GM18499 (cell line): Measurements from ENCODE around the gene CAMSAP1.

Experiments used
- ATAC-seq: cut with Tn5 transposase; IDR thresholded peaks from one replicate; pipeline ENCODE4 v1.9.1; 2021; ENCODE audit warnings: moderate number of reproducible peaks; ENCODE audit not compliant: insufficient read depth, unreplicated experiment

Gene CAMSAP1

DNA sequence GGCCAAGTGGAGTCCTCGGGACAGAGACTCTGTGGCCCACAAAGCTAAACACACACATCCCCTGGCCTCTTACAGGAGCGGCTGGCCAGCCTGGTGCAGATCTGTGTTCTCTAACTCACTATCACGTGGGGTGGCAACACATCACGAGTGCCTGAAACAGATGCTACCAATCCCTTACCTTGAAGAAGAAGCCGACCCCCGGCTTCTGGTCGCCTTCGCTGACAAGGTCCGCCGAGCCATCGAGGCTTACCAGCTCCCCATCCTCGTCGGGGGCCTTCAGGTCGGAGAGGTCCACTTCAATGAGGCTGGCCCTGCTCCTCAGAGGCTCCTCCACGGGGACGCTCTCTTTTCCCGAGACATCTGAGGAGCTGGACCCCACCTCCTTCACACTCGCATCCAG, 86.7 kb downstream of the CAMSAP1 start:
- no peak for ATAC-seq

DNA sequence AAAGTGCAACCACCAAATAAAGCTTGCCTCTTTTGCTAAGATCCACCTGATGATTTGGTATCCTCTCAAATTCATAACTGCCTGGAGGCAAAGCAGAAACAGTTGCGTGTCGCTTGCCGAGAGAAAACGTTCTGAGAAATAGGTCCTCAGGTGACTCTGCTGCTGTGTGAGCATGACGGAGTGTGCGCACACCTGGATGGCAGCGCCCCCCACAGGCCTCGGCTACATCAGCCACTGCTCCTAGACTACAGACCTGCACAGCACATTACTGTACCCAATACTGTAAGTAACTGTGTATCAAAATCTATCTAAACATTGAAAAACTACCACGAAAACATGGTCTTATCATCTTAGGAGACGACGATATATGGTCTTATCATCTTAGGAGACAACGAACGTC, 87.4 kb downstream of the CAMSAP1 start:
- no peak for ATAC-seq

DNA sequence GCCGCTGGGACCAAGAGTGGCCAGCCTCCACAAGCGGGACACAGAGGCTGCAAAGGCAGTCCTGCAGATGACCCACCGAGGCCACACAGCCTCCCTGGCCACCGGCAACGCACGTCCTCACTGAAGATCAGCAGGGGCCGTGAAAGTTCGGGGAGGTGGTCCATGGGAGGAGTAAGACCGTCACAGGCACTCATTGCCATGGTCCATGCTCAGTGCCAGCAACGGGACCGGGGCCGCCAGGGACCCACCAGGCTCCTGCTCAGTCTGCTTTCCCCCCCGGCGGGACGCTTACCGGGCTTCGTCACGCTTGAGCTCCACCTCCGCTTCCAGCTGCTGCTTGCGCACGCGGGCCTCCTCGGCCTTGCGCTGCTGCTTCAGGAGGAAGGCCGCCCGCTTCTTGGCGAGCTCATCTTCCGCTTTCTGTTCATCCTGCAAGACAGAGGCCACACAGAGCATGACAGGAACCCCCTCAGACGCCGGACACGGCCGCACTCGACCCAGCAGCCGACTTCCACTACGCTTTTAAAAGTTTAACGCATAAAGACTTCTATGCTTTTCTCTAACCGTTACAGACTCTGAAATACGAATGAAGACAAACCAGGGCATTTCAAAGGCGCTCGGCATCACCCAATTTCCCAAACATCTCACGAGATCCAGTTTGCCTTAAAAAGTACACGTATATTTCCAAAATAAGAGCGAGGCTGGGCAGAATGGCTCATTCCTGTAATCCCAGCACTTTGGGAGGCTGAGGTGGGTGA, 88.4 kb downstream of the CAMSAP1 start:
- ATAC-seq: no peak

DNA sequence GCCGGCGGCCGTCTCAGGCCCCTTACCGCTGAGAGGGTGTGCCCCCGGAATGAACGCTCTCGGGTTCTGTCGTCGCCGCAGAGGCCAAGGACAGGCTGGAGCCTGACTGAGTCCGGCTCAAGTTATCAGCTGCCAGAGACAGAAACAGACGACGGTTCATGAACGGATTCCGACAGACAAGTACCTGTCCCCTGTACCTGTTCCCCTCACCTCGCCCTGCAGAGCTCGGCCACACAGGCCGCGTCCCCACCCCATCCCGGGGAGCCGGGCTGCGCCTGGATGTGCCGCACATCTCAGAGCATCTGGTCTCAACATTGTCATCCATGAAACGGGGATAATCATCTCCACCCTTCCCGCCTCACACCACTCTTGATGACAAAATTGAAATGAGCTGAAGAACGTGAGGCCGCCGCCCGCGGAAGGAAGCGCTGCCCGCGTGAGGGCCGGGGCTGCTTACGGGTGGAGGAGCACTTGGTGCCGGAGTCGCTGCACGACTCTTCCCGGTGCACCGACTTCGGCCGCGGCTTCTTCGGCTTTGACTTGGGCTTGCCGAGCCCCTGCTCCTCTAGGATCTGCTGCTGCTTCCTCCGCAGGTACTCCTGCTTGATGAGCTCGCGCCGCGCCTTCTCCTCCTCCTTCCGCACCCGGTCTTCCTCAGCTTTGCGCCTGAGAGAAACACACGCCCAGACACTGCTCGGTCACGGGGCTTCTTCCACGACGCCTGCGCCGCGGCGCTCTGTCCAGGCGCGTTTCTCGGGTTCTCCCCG, 89.2 kb downstream of the CAMSAP1 start:
- ATAC-seq: no peak

DNA sequence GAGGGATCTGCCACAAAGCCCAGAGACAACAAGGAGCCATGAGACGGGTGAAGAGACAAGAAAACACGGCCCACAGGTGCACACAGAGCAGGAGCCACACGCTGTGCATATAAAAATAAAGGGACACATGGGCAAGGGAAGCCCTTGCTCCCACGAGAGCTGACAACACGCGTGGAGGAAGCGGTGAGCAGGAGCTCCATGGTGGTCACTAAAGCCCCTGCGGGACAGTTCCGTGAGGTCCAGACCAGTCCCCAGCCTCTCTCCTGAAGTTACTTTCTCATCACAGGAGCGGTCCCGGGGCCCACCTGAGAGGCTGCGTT, 90.7 kb downstream of the CAMSAP1 start:
- no peak for ATAC-seq

DNA sequence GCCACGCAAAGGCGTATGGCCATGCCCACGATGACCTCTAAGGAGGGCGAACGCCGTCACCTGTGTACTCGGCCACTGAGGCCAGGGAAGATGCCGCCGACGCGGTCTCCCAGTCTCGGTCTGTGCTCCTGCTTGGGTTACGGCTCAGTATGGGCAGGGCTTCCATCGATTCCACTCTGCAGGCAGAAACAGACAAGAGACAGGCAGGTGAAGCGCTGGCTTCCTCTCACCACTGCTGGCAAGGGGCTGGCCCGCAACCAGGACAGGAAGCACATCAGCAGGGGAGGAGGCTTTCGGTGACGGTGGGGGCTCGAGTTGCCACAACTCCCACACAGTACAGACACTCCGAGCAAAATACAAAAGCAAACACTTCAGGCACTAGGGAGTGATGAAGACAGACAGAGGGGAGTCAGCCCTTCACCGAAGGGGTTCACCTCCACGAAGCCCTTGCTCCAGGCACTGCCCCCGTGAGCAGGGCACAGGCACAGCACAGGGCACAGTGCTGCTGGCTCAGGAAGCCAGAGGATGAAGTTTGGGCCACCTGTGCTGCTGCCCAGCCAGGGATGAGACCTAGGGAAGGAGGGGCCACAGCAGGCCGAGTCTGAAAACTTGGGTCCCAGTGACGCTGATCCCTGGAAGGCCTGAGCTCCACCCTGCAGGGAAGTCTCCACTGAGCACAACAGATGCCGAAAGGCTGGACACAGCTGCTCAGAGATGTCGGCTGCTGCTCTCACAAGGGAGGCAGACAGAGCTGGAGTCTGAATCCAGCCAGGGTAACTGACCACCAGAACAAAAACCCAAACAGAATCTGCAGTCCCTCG, 91.3 kb downstream of the CAMSAP1 start:
- ATAC-seq: no peak

DNA sequence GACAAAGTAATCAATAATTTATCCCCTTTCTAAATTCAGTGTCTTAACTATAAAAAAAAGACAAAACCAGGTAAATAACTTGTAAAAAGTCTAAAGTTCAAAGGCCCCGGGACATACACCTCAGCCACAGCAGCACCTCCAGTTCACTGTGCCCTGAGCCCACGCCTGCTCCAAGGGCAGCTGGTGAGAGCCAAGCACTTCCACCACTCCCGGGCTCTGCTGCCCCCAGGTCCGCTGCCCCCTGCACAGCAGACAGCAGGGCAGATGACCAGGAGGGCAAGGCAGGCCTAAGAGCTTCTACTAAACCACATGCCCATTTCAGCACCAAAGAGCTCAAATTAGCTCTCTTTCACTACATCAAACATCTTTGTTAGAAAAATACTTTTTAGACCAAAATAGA, 91.9 kb downstream of the CAMSAP1 start:
- ATAC-seq: no peak

DNA sequence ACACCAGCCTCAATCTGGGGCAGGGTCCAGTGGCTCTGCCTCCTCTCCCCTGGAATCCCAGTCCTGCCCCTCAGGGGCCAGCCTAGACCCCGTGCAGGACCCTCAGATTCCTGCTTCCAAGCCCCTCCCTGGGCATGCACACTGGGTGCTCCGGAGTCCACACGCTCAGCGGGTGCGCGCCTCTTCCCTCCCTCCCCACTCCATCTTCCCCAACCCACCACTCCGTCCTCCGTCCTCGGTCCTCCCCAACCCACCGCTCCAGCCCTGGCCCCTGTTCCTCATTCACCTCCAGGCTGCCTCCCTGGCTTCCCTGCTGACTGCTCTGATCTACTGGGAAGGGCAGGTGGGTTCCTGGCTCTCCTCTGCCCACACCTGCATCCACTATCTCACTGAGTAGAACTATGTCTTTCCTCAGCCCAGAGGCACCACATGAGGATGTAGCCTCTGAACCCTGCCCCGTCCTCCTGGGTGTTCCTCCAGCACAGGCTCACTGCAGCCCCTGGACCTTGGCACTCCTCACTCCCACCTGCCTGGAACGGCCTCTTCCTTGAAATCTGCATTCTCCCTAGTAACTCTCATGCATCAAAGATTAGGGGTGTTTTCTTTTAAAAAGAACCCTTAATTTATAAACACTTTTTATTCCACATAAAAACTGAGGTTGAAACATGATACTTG, 92.8 kb downstream of the CAMSAP1 start:
- no peak for ATAC-seq

DNA sequence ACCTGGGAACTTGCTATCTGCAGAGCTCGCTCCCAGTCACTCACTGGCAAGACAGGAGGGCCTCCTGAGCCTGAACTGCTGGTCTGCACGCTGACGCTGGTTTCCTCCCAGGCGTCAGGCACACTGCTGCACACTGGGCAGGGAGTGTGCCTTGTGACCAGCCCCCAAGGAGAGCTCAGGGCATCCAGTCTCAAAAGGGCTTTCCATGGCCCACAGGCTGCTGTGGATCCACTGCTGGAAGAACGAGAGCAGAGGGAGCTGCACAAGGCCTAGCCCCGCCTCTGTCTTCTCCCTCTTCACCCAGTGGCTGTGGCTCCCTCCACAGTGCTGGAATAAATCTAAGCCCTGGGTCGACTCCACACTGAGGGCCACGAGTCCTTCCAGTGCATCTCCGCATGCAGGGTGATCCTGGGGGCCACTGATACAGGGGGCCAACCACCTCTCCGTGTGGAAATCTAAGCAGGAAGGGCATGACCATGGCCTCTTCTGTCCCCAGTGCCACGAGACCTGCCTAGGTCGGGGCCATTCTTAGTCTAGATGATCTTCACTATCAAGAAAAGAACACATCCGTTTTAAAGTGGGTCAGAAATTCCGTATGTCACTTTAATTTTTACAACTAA, 93.6 kb downstream of the CAMSAP1 start:
- no peak for ATAC-seq

DNA sequence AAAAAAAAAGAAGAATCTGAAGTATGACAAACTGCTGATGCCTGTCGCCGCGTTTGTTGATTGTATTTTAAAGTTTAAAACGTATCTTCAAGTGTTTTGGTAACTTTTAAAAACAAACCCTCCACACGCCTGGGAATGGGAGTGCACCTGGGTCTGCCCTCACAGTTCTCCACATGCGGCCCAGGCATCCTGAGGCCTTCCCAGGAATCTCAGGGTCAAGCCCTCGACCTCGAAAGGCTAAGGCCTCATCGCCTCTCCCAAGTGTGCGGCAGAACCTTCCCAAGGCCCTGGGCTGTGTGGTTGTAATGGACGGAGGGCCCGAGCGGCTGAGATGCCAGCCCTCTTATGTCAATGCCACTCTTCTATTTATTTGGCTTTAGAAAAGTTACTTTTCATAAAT, 94.4 kb downstream of the CAMSAP1 start:
- no peak for ATAC-seq

DNA sequence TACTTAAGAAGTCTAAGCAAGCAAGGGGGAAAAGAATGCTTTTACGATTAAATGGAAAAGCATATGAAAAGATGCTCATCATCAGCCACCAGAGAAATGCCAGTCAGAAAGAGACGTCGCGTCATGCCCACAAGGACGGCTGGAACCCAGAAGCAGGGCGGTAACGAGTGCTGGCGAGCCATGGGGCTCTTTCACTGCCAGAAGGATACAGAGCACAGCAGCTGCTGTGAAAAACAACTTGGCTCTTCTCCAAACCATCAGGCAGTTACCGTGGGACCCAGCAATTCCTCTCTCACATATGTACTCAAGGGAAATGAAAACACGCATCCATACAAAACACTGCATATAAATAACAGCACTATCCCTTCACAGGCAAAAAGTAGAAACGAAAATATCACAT, 95.5 kb downstream of the CAMSAP1 start:
- ATAC-seq: no peak

DNA sequence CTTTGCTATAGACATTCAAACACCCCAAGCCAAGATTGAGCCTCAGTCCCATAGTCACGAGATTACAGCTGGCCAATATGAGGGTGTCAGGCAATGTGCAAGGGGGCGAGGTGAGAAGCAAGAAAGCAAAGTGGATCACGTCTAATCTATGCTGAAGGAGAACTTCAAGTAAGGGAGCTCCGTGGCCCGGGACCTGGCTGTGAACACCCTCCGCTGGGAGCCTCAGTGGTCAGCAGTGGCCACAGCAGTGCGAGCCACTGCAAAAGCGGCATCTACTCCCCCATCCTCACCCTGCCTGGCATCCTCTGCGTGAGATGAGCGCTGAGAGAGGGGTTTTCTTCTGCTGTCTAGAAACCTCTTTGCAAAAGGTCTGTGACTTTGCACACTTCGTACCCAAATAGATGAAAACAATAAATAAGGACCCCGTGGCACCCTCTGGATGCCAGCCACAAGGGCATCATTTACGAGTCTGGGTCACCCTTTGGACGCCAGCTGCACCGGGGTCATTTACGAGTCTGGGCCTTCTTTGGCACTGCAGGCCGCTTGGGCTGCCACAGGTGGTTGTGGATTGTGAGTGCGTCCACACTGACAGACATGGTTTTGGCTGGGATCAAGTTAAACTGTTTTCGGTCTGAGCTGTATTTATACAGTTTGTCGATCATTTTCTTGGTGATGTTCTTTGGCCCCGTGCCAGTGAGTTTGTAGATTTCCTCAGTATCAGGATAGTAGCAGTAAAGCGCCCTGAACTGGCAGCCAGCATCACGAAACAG, 96.4 kb downstream of the CAMSAP1 start:
- ATAC-seq: no peak

DNA sequence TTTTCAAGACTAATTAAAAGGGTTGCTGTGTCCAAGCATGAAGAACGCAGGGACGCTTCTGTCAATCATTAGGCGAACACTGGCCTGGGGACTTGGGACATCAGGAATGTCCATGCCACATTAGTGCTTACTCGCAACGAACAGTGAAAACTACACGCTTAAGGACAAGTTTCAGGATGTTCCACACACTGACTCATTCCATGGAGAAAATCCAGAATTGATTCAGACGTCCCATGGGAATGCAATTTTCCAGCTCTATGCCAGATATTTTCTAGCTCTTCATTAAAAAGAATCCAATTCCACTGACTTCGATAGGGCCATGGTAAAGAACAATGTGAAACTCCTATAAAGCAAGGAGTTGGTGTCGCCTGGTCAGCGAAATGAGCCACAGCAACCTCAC, 98.2 kb downstream of the CAMSAP1 start:
- ATAC-seq: no peak

DNA sequence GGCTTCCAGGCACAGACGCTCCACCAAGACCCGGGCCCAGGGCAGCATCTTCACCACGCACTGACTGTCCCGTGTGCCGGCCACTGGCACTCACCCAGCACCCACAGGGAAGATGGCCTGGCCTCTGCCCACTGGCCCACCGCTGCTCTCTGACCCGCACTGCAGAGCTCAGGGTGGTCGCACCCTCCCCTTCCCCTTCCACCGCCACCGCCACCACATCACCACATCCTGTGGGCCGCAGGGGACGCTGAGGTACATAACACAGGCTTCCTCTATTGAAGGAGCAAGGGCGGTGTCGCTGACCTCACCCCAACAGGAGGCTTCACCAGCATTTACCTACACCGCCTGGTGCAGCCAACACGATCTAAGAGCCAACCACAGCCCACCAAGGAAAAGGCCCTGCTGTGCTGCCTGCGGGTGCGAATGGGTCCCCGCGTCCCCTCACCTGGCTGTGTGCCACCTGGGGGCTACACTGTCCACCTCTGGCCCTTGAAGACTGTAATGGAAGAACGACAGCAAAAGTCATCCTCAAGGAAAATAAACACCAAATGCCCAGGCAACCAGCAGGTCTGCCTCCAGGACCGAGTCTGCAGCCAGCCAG, 101.8 kb downstream of the CAMSAP1 start:
- no peak for ATAC-seq

DNA sequence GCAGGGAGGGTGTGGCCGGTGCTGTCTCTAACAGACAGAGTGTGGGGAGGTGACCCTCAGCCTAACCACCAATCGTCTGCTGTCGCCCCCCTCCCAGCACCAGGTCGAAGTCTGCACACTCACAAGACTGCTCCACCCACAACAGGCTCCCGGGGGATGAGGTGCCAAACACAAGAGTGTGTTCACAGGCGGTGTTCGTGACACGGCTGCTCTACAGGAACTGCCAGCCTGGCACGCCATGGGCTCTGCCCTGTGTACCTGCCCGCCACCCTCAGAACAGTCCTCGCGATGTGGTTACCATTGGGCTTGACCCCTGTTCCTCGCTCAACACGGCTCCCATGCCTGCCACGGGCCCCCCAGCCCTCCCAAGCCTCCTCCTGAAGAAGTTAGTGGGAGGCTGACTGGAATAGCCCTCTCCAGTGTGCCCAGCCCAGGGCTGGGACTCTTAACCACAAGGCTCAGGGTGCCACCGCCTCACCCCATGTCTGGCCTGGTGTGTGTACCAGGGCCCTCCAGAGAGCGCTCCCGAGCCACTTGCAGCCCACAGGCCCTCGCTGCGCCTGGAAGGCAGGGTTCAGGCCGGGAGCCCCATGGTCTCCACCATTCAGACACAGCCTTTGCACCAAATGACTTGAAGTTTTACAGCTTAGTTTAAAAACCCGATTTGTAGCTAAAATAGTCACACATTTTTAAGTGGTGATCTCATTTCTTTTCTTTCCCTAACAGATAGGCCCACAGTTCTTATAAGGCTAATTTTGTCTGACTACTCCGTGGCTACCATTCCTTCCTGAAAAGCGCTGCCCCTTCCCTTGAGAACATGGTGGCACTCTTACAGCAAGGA, 102.5 kb downstream of the CAMSAP1 start:
- no peak for ATAC-seq

DNA sequence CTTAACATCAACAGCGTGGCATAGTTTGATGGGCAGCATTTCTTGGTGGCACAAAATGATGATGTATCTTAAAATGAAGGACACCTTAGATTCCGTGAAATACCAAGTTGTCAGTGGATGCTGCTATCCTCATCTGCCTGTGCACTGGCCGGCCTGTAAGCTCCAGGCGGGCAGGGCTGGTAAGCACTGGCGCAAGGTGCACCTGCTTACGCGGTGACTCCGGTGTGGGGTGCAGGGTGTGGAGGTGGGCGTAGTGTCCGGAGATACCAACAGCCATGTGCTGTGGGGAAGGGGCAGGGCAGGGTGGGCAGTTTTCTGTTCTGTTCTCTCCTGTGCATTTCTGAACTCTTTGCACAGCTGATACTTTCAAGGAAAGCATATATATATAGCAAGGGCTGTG, 103.9 kb downstream of the CAMSAP1 start:
- ATAC-seq: no peak

DNA sequence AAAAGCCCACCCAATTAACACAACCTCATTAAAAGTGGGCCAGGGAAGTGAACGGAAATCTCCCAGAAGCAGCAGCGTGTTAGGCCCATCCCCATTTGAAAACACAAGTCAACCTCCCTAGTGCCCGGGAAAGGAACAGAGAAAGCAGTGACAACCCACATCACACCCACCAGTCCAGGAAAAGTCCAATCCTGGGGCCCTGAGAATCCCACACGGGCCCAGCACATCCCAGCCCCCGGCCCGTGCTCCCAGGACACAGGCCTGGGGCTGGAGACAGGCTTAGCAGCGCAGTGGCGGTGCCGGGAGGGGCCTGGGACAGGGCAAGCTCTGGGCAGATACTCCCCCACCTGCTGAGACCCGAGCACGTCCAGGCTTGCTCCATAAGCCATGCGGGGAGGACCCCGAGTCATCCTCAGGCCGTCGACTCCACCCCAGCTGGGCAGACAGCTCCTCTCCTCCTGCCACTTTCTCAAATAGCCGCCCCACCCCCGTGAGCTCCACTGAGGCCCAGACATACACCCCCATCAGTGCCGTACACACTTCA, 104.4 kb downstream of the CAMSAP1 start:
- no peak for ATAC-seq

DNA sequence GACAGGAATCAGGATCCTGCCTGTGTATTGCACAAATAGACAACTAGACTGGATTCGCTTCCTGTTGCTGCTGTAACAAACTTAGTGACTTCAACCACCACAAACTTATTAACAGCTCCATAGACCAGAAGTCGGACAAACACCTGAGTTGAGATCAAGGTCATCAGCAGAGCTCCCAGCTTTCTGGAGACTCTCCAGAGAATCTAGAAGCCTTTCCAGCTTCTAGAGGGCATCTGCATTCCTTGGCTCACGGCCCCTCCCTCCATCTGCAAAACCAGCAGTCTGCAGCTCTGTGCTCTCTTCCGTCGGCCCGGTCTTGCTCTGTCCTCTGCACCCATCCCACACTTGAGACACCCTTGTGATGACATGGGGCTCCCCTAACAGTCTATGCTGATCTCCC, 106.3 kb downstream of the CAMSAP1 start:
- no peak for ATAC-seq
